GM12878 (cell line): ENCODE measurements around the gene DMBX1. TPM values are rescaled to one million over a fixed set of nuclear protein-coding genes. Genes with fewer than 3 reads are reported as not detected.

Source experiments
- ATAC-seq: fragments of 200-7000 bp; cut with Tn5 transposase; 3 replicates; pipeline ENCODE4 v1.9.1; 2020; ENCODE audit warnings: mild to moderate bottlenecking, moderate library complexity
- BruUV-seq: library from RNA; stranded (reverse); fragments of 400-500 nt; replicated peaks from 2 replicates; lab custom pipeline; 2021; lab: Mats Ljungman, UMichigan
- CTCF ChIA-PET: fragments of 300-600 bp; sonication (Branson Sonifier 250); formaldehyde crosslinking; extraction: SDS; loops from one replicate; lab custom pipeline; 2021; ENCODE audit warnings: inconsistent platforms; lab: Yijun Ruan, JAX
- POLR2A ChIA-PET: fragments of 350-600 bp; formaldehyde crosslinking; extraction: SDS; loops from one replicate; lab custom pipeline; 2021; ENCODE audit warnings: inconsistent platforms; lab: Charles Lee
- RAD21 ChIA-PET: fragments of 300-600 bp; sonication (Branson Sonifier 250); formaldehyde crosslinking; loops from one replicate; lab custom pipeline; 2023; ENCODE audit warnings: antibody characterized with exemption; ENCODE audit not compliant: unreplicated experiment; lab: Charles Lee
- SMC1A ChIA-PET: fragments of 300-600 bp; sonication (Branson Sonifier 250); formaldehyde crosslinking; loops from one replicate; lab custom pipeline; 2023; ENCODE audit not compliant: unreplicated experiment, uncharacterized antibody; lab: Charles Lee
- DNase-seq: peaks from one replicate; pipeline ENCODE4 v3.0.0-alpha.2; 2011; ENCODE audit warnings: low read depth, low spot score
- FAIRE-seq: peaks from 3 replicates; lab custom pipeline; 2011; peaks lifted over from hg19 to GRCh38; lab: Jason Lieb, UNC
- H2AFZ ChIP-seq: 2 replicates; pipeline ENCODE4 v1.6.0; 2011; ENCODE audit warnings: low read depth, low read length, control low read depth; ENCODE audit not compliant: control insufficient read depth
- H3K27ac ChIP-seq: 2 replicates; pipeline ENCODE4 v1.5.1; 2011; ENCODE audit warnings: control low read depth; ENCODE audit not compliant: control insufficient read depth, insufficient read depth
- H3K27me3 ChIP-seq, 2 experiments: replicated peaks in 1 of 2; 2 replicates each; pipeline versions ENCODE4 v1.6.0 to v1.6.1; 2011; ENCODE audit warnings: low read length in 1 of 2; ENCODE audit not compliant: control insufficient read depth in 2 of 2, insufficient read depth in 2 of 2
- H3K36me3 ChIP-seq, 2 experiments: 2 replicates each; pipeline ENCODE4 v1.5.1; 2011; ENCODE audit warnings: low read length in 1 of 2; ENCODE audit not compliant: control insufficient read depth in 2 of 2, insufficient read depth in 2 of 2
- H3K4me1 ChIP-seq: 2 replicates; pipeline ENCODE4 v1.6.1; 2011; ENCODE audit warnings: mild to moderate bottlenecking, low read length, moderate library complexity, mixed read lengths; ENCODE audit not compliant: control insufficient read depth, insufficient read depth
- H3K4me2 ChIP-seq: 2 replicates; pipeline ENCODE4 v1.6.0; 2011; ENCODE audit warnings: control low read depth; ENCODE audit not compliant: control insufficient read depth, insufficient read depth
- H3K4me3 ChIP-seq: fragments of 200-600 bp; sonication (generic); 2 replicates; pipeline ENCODE4 v1.5.1; 2016
- H3K79me2 ChIP-seq: 2 replicates; pipeline ENCODE4 v1.6.0; 2011; ENCODE audit warnings: low read length; ENCODE audit not compliant: control insufficient read depth, insufficient read depth
- H3K9ac ChIP-seq: 2 replicates; pipeline ENCODE4 v1.8.0; 2011; ENCODE audit warnings: low read length, control low read depth, mixed read lengths; ENCODE audit not compliant: control insufficient read depth, insufficient read depth
- H3K9me3 ChIP-seq: replicated peaks from 3 replicates; pipeline ENCODE4 v1.5.1; 2011; ENCODE audit warnings: mild to moderate bottlenecking, low read length; ENCODE audit not compliant: control insufficient read depth, insufficient read depth
- H4K20me1 ChIP-seq: 2 replicates; pipeline ENCODE4 v1.6.0; 2011; ENCODE audit not compliant: control insufficient read depth, insufficient read depth
- HDGF ChIP-seq: fragments of 450-650 bp; IDR thresholded peaks from 2 replicates; pipeline ENCODE4 v1.6.1; 2016; ENCODE audit warnings: antibody characterized with exemption
- WGBS: methylation state at CpG from one replicate; pipeline ENCODE4 v1.1.6; 2016; ENCODE audit warnings: low lambda C conversion rate; ENCODE audit not compliant: insufficient replicate concordance, insufficient coverage; ENCODE audit errors: missing lambda C conversion rate; 5-methylcytosine and 5-hydroxymethylcytosine counted together
- in situ Hi-C: fragments of 300-500 bp; cut with MboI; formaldehyde crosslinking; loops from 9 replicates; pipeline ENCODE4 v1.14.3; 2018; ENCODE audit warnings: mixed read lengths
- intact Hi-C: fragments of 100-400 bp; cut with micrococcal nuclease; formaldehyde crosslinking; loops from one replicate; pipeline ENCODE4 v1.14.2; 2022; ENCODE audit not compliant: unreplicated experiment
- polyA plus RNA-seq, 11 experiments: library from polyadenylated mRNA; depleted of rRNA in 4 of 11; unstranded in 6 of 11; stranded (reverse) in 5 of 11; fragments of >200 nt; fragmentation: Nextera tagmentation in 4 of 11; fragmentation: Illumina TruSeq in 1 of 11; extraction: Ambion mirVana in 4 of 11; extraction: Trizol in 1 of 11; gene quantifications; 1 replicate in 1 of 11; 2 replicates in 10 of 11; pipeline versions ENCODE4 v1.2.1 to v1.2.3, GENCODE V29; 2011 to 2016; ENCODE audit warnings: inconsistent platforms in 2 of 11, missing spikeins in 2 of 11, low read depth in 1 of 11
- total RNA-seq, 4 experiments: library from RNA; depleted of rRNA in 3 of 4; stranded (reverse); fragments of >200 nt in 3 of 4; fragmentation: Illumina TruSeq in 1 of 4; extraction: Trizol in 1 of 4; gene quantifications; 2 replicates each; pipeline versions ENCODE4 v1.2.1 to v1.2.3, GENCODE V29; 2013 to 2021
- TF ChIP-seq, protein P1 (sequence below): IDR thresholded peaks from 2 replicates; pipeline ENCODE4 v1.6.1; 2012; ENCODE audit warnings: low read length, inconsistent platforms
- TF ChIP-seq, protein P2 (sequence below): IDR thresholded peaks from 2 replicates; pipeline ENCODE4 v1.6.1; 2011; ENCODE audit warnings: borderline replicate concordance, low read depth, mild to moderate bottlenecking, moderate library complexity, mixed read lengths, low read length; ENCODE audit not compliant: insufficient read depth; ENCODE audit errors: extremely low read length
- TF ChIP-seq, protein P3 (sequence below): fragments of 450-650 bp; conservative IDR thresholded peaks from 2 replicates; pipeline ENCODE4 v1.6.1; 2017; ENCODE audit warnings: mild to moderate bottlenecking, moderate library complexity

Gene DMBX1
- total and polyA plus RNA-seq, 10 of the 15 experiments (the other 5 are each of a cell fraction or from before 2014, with no cell fraction given), result 0.03 TPM; not detected in 9

DNA sequence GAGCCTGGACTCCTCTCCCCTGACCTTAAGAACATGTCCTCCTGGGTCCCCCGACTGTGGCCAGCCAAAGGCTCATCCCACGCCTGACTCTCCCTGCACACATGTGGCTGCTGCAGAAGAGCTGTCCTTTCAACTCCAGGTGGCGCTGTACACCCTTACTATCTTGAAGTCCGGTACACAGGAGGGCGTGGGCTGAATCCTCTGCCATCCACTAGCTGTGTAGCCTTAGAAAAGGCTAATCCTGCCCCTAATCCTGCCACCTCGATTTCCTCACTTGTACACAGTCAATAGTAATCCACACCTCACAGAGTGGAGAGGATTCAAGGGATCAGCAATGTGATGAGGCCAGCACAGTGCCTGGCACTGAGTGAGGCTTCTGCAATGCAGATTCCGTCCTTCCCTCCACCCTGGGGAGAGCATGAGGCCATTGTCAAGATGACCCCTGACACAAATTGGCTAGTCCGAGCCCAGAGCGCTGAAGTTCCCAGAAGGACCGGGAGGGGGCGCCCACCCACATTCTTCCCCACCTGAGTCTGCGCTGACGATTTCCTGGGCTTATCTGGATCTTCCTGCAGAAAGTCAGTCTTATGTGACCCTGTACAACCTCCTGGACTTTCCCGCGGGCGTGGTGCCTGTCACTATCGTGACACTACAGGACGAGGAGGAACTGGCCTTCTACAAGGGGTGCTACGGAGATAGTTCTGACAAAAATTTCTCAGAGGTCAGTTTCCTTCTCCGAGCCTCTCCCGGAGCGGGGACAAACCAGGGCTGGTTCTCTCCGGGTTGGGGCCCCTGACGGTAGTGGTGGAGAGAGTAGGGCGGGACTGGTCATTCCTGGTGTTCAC lies 47.1 kb upstream of the DMBX1 start (continued):
- TF ChIP-seq, protein P1, sequence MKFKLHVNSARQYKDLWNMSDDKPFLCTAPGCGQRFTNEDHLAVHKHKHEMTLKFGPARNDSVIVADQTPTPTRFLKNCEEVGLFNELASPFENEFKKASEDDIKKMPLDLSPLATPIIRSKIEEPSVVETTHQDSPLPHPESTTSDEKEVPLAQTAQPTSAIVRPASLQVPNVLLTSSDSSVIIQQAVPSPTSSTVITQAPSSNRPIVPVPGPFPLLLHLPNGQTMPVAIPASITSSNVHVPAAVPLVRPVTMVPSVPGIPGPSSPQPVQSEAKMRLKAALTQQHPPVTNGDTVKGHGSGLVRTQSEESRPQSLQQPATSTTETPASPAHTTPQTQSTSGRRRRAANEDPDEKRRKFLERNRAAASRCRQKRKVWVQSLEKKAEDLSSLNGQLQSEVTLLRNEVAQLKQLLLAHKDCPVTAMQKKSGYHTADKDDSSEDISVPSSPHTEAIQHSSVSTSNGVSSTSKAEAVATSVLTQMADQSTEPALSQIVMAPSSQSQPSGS, result no peak

DNA sequence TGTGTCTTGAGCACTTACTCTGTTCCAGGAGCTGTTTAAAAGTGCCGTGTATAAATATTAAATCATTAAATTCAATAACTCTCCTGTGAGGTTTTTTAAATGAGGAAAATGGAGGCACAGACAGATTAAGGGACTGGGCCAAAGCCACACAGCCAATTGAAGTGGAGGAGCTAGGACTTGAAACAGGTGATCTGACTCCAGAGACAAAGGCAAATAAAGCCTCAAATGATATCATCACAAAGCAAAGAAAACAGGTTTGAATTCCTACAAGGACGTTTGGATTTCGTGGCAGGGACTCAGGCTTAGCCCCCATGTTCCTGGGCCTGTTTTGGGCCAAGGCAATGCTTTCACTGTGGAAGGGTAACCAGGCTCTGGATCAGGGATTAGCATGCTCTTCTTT lies 45.2 kb upstream of the DMBX1 start:
- no peaks in the 10 kb centered on the region; the same call in 1 of the 2 replicates for H3K4me1 ChIP-seq
- ATAC-seq (no peak), DNase-seq (no peak), FAIRE-seq (no peak)
- POLR2A ChIA-PET, result interaction anchor here (0.5 kb wide), 1 partner anchor 87 kb away, joined by 4 read pairs; no protein-coding TSS in a partner anchor
- no peaks in the 10 kb centered on the region for H3K36me3 ChIP-seq
- CTCF ChIA-PET, result interaction anchor here (1.0 to 5.2 kb wide), 8 partner anchors 11 to 95 kb away, joined by 3 to 84 read pairs (median 4); no protein-coding TSS in a partner anchor
- no peak overlapping the region for H3K27ac ChIP-seq
- in situ Hi-C loops, result no loop called here
- H3K27me3 ChIP-seq, result peaks cover 4 to 17% of the 10 kb centered on the region in 2 experiments
- RAD21 ChIA-PET, result interaction anchor here (3.4 kb wide), 1 partner anchor 82 kb away, joined by 19 read pairs; no protein-coding TSS in a partner anchor
- no peak overlapping the region for H3K4me3 ChIP-seq
- H2AFZ ChIP-seq, result no peak overlapping the region
- H3K9me3 ChIP-seq, result no peaks in the 10 kb centered on the region
- SMC1A ChIA-PET, result interaction anchor here (1.8 kb wide), 1 partner anchor 83 kb away, joined by 4 read pairs; no protein-coding TSS in a partner anchor
- no peaks in the 10 kb centered on the region for H4K20me1 ChIP-seq
- TF ChIP-seq, protein P2, sequence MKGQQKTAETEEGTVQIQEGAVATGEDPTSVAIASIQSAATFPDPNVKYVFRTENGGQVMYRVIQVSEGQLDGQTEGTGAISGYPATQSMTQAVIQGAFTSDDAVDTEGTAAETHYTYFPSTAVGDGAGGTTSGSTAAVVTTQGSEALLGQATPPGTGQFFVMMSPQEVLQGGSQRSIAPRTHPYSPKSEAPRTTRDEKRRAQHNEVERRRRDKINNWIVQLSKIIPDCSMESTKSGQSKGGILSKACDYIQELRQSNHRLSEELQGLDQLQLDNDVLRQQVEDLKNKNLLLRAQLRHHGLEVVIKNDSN, result no peak
- TF ChIP-seq HDGF, result no peak
- TF ChIP-seq, protein P3, sequence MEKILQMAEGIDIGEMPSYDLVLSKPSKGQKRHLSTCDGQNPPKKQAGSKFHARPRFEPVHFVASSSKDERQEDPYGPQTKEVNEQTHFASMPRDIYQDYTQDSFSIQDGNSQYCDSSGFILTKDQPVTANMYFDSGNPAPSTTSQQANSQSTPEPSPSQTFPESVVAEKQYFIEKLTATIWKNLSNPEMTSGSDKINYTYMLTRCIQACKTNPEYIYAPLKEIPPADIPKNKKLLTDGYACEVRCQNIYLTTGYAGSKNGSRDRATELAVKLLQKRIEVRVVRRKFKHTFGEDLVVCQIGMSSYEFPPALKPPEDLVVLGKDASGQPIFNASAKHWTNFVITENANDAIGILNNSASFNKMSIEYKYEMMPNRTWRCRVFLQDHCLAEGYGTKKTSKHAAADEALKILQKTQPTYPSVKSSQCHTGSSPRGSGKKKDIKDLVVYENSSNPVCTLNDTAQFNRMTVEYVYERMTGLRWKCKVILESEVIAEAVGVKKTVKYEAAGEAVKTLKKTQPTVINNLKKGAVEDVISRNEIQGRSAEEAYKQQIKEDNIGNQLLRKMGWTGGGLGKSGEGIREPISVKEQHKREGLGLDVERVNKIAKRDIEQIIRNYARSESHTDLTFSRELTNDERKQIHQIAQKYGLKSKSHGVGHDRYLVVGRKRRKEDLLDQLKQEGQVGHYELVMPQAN, result no peak
- no peak overlapping the region for H3K4me2 ChIP-seq
- intact Hi-C loops, result no loop called here
- 0% methylated on average over 3 of the region's 3 CpGs for WGBS
- no peak overlapping the region for H3K9ac ChIP-seq
- H3K79me2 ChIP-seq, result no peaks in the 10 kb centered on the region
- no TSS peak for BruUV-seq
